NCI-H1930 (cell line): ENCODE measurements around the gene UNC13A.

Experiments
- DNase-seq, 2 experiments: peaks; one replicate each; lab custom pipeline; 2025; lab: John Stamatoyannopoulos, UW

The UNC13A gene

GRCh38 chr19:17687857-17688784, at the start of gene UNC13A:
Gene UNC13A (minus strand): TSS chr19:17688354. CDS start chr19:17688199, 155 bp downstream.
- peak; percentile 21 to 44 for DNase-seq

GRCh38 chr19:17737690-17738153, 49.6 kb upstream of the UNC13A start:
- DNase-seq = no peak

- no peak for DNase-seq
Observed at GRCh38 chr19:17735410-17735809, 47.3 kb upstream of the UNC13A start.

GRCh38 chr19:17734146-17734545, 46.0 kb upstream of the UNC13A start:
- no peak for DNase-seq

- DNase-seq = no peak
Observed at GRCh38 chr19:17733127-17733526, 45.0 kb upstream of the UNC13A start.

- no peak for DNase-seq
Observed at GRCh38 chr19:17727843-17728242, 39.7 kb upstream of the UNC13A start.

GRCh38 chr19:17726964-17727773, 39.0 kb upstream of the UNC13A start:
- no peak for DNase-seq

GRCh38 chr19:17726136-17726741, 38.1 kb upstream of the UNC13A start:
- DNase-seq = no peak

- DNase-seq = no peak
Observed at GRCh38 chr19:17725422-17726078, 37.4 kb upstream of the UNC13A start.

GRCh38 chr19:17724655-17725054, 36.5 kb upstream of the UNC13A start:
- no peak for DNase-seq

GRCh38 chr19:17722655-17723240, 34.6 kb upstream of the UNC13A start:
- DNase-seq = no peak

- no peak for DNase-seq
Observed at GRCh38 chr19:17721821-17722220, 33.7 kb upstream of the UNC13A start.

- DNase-seq = no peak
Observed at GRCh38 chr19:17721111-17721628, 33.0 kb upstream of the UNC13A start.

- DNase-seq = no peak
Observed at GRCh38 chr19:17720440-17720839, 32.3 kb upstream of the UNC13A start.

GRCh38 chr19:17719730-17720400, 31.7 kb upstream of the UNC13A start:
- no peak for DNase-seq

- peak; percentile 3 to 23 for DNase-seq
Observed at GRCh38 chr19:17718947-17719711, 31.0 kb upstream of the UNC13A start, which contains the start of gene MAP1S. Gene MAP1S (plus strand): TSS chr19:17719480. CDS start chr19:17719503, 23 bp downstream.

GRCh38 chr19:17718550-17718946, 30.4 kb upstream of the UNC13A start:
- DNase-seq = no peak

GRCh38 chr19:17716309-17716929, 28.3 kb upstream of the UNC13A start:
- DNase-seq = no peak

- DNase-seq = no peak
Observed at GRCh38 chr19:17711851-17712250, 23.7 kb upstream of the UNC13A start.
